Suprapubic skin (tissue), 4 donors: ENCODE results near the gene SNRPA.

ENCODE experiments used
- POLR2A ChIP-seq, 2 donors: fragments of 450-650 bp; IDR thresholded peaks; one replicate each; pipeline ENCODE4 v1.6.1; 2017; ENCODE audit warnings: antibody characterized with exemption in 2 of 2, mild to moderate bottlenecking in 2 of 2, moderate library complexity in 2 of 2
- POLR2AphosphoS5 ChIP-seq, 3 donors: sonication (generic); formaldehyde crosslinking; IDR thresholded peaks; one replicate each; pipeline ENCODE4 v1.6.1; 2017; ENCODE audit warnings: antibody characterized with exemption in 3 of 3
- TF ChIP-seq, protein P1 (sequence below), 2 donors: fragments of 200-600 bp in 1 of 2; fragments of 450-650 bp in 1 of 2; sonication (generic) in 1 of 2; IDR thresholded peaks; one replicate each; pipeline ENCODE4 v1.5.1; 2016 to 2019; ENCODE audit warnings: antibody characterized with exemption in 2 of 2, mild to moderate bottlenecking in 1 of 2, moderate library complexity in 1 of 2

GRCh38 chr19:40747536-40747935 lies 3.5 kb upstream of the SNRPA start:
- TF ChIP-seq POLR2AphosphoS5 (IDR thresholded peaks at IDR 0.05) (no peak), POLR2A (IDR thresholded peaks at IDR 0.05) (no peak)
- TF ChIP-seq, protein P1, sequence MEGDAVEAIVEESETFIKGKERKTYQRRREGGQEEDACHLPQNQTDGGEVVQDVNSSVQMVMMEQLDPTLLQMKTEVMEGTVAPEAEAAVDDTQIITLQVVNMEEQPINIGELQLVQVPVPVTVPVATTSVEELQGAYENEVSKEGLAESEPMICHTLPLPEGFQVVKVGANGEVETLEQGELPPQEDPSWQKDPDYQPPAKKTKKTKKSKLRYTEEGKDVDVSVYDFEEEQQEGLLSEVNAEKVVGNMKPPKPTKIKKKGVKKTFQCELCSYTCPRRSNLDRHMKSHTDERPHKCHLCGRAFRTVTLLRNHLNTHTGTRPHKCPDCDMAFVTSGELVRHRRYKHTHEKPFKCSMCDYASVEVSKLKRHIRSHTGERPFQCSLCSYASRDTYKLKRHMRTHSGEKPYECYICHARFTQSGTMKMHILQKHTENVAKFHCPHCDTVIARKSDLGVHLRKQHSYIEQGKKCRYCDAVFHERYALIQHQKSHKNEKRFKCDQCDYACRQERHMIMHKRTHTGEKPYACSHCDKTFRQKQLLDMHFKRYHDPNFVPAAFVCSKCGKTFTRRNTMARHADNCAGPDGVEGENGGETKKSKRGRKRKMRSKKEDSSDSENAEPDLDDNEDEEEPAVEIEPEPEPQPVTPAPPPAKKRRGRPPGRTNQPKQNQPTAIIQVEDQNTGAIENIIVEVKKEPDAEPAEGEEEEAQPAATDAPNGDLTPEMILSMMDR (IDR thresholded peaks at IDR 0.05) = no peak
